DMS 273 (cell line): ENCODE data around the gene SMARCD1.
"Not testable (repeated sequence)": the region's sequence is repeated elsewhere in the genome, so short reads cannot be mapped to it uniquely, and the experiment has no call there.

Experiments
- DNase-seq: peaks from one replicate; lab custom pipeline; 2025; ENCODE audit not compliant: unreplicated experiment; lab: John Stamatoyannopoulos, UW

SMARCD1 gene

GRCh38 chr12:50075808-50076170 lies 9.4 kb upstream of the SMARCD1 start:
- no peak for DNase-seq

GRCh38 chr12:50077099-50077498 lies 8.0 kb upstream of the SMARCD1 start:
- no peak for DNase-seq

GRCh38 chr12:50078281-50078680 lies 6.9 kb upstream of the SMARCD1 start:
- DNase-seq = no peak

DNA sequence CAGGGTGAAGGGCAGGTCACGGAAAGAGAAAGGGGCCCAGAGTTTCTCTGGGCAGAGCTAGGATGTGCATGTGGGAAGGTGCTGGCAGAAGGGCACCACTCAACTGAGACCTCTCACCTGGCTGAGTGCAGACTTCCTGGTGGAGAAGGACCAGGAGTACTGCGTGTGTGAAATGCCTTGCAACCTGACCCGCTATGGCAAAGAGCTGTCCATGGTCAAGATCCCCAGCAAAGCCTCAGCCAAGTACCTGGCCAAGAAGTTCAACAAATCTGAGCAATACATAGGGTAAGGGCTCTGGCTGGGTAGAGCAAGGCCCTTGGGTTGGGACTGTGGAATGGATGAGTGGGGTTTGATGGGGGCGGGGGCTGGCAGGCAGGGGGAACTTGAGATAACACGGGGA lies 5.4 kb upstream of the SMARCD1 start:
- DNase-seq = no peak

DNA sequence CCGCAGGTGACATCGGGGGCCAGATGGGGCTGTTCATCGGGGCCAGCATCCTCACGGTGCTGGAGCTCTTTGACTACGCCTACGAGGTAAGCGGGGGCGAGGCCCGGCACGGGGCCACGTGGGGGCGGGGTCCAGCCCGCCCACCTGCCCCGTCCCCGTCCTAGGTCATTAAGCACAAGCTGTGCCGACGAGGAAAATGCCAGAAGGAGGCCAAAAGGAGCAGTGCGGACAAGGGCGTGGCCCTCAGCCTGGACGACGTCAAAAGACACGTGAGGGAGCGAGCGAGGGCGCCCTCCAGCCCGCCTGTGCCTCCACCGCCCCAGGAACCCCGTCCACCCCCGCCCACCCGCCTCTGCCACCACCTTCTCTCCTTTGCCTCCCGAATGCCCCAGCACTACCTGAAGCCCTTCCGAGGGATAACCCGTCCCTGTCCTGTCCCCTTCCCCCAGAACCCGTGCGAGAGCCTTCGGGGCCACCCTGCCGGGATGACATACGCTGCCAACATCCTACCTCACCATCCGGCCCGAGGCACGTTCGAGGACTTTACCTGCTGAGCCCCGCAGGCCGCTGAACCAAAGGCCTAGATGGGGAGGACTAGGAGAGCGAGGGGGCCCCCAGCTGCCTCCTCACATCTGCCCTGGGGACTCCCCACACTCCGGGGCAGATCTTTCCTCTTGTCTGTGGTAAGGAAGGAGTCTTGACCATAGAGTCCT lies 3.9 kb upstream of the SMARCD1 start:
- DNase-seq = no peak

GRCh38 chr12:50082644-50083043 lies 2.5 kb upstream of the SMARCD1 start:
- no peak for DNase-seq

DNA sequence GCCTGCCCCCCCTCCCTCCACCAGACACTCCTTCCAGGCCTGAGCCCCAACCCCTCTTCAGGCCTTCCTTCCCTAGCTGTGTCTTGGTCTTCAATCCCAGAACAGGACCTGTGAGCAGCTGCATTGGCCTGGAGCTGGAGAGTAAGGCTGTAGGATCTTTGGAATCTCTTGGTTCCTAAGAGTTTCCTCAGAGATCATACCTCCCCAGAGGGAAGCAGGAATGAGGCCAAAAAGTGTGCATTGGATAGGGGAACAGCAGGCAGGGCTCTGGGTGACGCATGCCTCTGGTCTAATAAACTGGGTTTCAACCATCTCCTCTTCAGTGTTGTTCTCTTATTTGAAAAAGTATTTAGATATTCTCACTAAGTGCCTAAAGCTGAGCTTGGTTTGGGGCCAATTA lies 1.8 kb upstream of the SMARCD1 start:
- no peak for DNase-seq

DNA sequence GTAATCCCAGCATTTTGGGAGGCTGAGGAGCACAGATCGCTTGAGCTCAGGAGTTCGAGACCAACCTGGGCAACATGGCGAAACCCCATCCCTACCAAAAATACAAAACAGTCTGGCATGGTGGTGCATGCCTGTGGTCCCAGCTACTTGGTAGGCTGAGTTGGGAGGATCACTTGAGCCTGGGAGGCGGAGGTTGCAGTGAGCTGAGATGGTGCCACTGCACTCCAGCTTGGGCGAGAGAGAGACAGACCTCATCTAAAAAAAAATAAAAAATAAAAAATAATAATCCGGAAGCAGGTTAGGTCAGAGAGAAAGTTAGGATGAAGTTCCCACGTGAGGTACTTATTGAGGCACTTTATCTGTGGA lies 750 bp upstream of the SMARCD1 start:
- not testable (repeated sequence) for DNase-seq

- no peak for DNase-seq
Measured at GRCh38 chr12:50085615-50086072, 502 bp downstream of the SMARCD1 start.

- DNase-seq = no peak
Measured at GRCh38 chr12:50086148-50086547, 1.0 kb downstream of the SMARCD1 start.

DNA sequence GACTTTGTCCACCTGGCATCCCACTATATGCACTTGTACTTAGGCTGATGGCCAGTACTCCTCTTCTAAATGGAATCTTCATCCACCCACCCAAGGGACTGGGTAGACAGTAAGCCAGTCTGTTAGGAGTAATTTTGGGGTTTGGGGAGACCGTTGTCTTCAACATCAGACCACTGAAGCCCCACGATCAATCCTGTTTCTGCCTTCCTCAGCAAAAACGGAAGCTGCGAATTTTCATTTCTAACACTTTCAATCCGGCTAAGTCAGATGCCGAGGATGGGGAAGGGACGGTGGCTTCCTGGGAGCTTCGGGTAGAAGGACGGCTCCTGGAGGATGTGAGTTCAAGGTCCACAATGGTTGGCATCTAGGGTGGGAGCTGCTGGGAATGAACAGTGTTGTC lies 2.0 kb downstream of the SMARCD1 start:
- DNase-seq = no peak

- no peak for DNase-seq
Measured at GRCh38 chr12:50087995-50088394, 2.9 kb downstream of the SMARCD1 start.

GRCh38 chr12:50088577-50089335 lies 3.6 kb downstream of the SMARCD1 start:
- peak; percentile 71 for DNase-seq

DNA sequence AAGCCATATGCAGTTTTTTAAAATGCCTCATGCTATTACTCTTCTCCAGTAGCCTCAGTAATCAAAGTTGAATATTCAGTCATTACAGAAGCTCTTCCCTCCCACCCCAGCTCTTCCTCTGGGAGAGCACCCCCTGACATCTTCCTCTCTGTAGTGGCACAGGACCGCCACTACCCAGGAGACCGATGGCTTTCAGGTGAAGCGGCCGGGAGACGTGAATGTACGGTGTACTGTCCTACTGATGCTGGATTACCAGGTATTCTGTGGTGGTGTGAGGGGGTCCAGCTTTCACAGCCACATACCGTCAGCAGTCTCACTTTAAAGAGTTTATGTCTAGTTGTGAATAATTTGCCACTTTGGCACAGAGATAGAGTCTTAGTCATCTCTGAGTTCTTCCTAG lies 4.6 kb downstream of the SMARCD1 start:
- no peak for DNase-seq

DNA sequence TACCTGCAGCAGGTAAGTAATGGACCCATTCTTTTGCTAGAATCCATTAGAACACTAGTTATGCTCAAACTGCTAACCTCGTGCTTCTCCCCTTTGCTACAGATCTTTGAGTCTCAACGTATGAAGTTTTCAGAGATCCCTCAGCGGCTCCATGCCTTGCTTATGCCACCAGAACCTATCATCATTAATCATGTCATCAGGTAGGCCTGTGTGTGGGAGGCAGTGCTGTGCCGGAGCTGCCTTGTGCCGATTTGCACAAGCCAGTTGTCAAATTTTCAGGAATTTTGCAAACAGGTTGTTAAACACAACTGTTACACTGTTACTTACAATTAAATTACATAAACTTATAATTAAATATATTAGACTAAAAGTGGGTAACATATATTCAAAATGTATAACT lies 5.2 kb downstream of the SMARCD1 start:
- no peak for DNase-seq

DNA sequence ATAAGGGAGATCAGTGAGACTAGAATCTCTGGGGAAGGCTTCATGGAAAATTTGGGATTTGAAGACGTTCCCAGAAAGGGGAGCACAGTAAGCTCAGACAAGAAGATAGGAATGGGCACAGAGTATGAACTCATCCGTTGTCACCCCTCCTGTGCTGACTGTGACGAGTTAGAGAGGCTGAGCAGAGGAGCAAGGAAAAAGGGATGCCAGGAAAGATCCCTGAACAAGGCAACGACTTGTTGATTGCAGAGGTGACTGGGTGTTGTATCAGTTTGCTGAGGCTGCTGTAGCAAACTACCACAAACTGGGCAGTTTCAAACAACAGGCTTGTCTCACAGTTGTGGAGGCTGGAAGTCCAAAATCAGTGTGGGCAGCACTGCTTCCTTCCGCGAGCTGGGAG lies 12.8 kb downstream of the SMARCD1 start:
- no peak for DNase-seq

DNA sequence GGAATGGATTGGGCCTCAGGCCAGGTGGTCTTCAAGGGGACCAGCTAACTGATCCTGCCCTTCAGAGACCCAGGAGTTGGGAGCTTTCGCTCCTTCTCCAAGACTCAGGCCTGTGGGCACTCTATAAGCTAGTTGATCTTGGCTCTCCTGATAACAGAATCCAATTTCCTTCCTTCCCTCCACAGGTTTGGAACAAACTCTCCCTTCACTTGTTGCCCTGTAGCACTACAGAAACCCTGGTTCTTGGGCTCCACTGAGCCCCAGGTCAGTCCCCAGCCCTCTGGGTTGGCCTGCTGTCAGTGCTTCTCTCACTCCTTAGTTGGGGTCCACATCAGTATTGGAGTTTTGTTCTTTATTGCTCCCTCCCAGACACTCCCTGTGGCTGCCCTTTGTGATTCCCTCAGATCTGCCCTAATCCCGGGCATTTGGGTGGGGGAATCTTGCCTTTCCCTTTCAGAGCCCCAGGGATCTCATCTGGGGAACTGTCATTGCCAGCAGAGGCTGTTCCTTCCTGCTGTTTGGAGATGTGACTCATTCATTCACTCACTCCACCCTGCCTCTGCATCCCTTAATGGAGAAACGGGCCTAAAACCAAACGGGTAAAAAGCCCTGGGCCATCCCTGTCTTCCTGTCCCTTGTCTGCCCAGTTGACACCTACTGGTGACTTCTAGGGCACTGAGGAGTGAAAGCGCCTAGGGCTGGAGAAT lies 14.3 kb downstream of the SMARCD1 start:
- DNase-seq = no peak

DNA sequence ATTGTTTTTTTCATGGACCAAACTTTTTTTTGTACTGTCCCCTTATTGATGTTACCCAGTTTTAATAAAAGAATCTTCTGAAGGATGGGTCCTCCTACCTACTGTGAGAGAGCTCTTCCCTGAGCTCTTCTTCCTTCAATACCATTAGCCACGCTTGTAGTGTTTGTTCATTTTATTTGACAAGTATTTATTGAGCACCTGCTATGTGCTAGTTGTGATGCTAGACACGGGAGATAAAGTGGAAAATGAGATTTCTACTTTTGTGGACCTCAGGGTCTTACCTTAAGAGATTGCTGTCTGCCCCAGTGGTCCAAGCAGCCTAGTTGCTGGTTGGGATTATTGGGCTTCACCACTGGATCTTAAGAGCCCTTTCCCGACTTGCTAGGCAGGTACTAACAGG lies 15.4 kb downstream of the SMARCD1 start:
- no peak for DNase-seq

- peak; percentile 57 for DNase-seq
Measured at GRCh38 chr12:50101663-50102062, 16.5 kb downstream of the SMARCD1 start.

GRCh38 chr12:50102131-50102531 lies 17.0 kb downstream of the SMARCD1 start:
- DNase-seq = peak; percentile 13

- DNase-seq = peak; percentile 30
Measured at GRCh38 chr12:50102646-50103309, 17.6 kb downstream of the SMARCD1 start.

DNA sequence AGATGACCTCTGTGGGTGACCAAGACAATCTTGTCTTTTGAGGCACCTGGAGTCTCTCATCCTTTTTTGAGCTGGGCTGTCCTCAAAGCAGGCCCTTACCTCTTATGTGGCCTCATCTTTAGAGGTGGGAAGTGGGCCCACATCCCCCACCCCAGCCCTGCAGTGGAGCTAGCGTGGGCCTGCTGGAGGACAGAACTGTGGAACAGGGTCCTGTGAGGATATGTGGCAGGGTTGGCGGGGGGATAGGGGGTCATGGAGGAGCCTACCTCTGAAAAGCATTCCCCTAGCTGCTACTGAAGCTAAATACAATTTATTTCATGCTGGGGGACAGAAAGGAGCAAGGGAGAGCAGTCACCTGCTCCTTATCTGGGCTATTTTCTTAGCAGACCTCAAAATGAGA lies 18.2 kb downstream of the SMARCD1 start:
- no peak for DNase-seq
